Astrocyte (in vitro differentiated cells and primary cell): ENCODE data around the gene MIB1. TPM values are rescaled to one million over a fixed set of nuclear protein-coding genes. Genes with fewer than 3 reads are reported as not detected.

ENCODE experiments used
- DNase-seq: peaks from one replicate; pipeline ENCODE4 v3.0.0-alpha.2; 2010; ENCODE audit warnings: low read depth
- FAIRE-seq: peaks from 2 replicates; lab custom pipeline; 2011; peaks lifted over from hg19 to GRCh38; lab: Jason Lieb, UNC
- H2AFZ ChIP-seq: 2 replicates; pipeline ENCODE4 v1.6.0; 2012; ENCODE audit warnings: low read depth, low read length, inconsistent platforms
- H3K27ac ChIP-seq: 2 replicates; pipeline ENCODE4 v1.5.1; 2011; ENCODE audit warnings: low read depth, low read length, inconsistent platforms
- H3K27me3 ChIP-seq: 2 replicates; pipeline ENCODE4 v1.6.0; 2011; ENCODE audit warnings: low read length, inconsistent platforms; ENCODE audit not compliant: insufficient read depth
- H3K36me3 ChIP-seq: 2 replicates; pipeline ENCODE4 v1.5.1; 2011; ENCODE audit warnings: low read length, inconsistent platforms; ENCODE audit not compliant: insufficient read depth
- H3K4me1 ChIP-seq: 2 replicates; pipeline ENCODE4 v1.5.1; 2011; ENCODE audit warnings: low read length, inconsistent platforms; ENCODE audit not compliant: insufficient read depth
- H3K4me2 ChIP-seq: 2 replicates; pipeline ENCODE4 v1.6.0; 2012; ENCODE audit warnings: low read length, inconsistent platforms
- H3K4me3 ChIP-seq: 2 replicates; pipeline ENCODE4 v1.5.1; 2011; ENCODE audit warnings: low read depth, mild to moderate bottlenecking, low read length, inconsistent platforms; ENCODE audit not compliant: insufficient read depth
- H3K79me2 ChIP-seq: 2 replicates; pipeline ENCODE4 v1.6.0; 2012; ENCODE audit warnings: mild to moderate bottlenecking, low read length, inconsistent platforms; ENCODE audit not compliant: insufficient read depth
- H3K9ac ChIP-seq: 2 replicates; pipeline ENCODE4 v1.6.0; 2012; ENCODE audit warnings: mild to moderate bottlenecking, low read length, inconsistent platforms
- H3K9me3 ChIP-seq: 2 replicates; pipeline ENCODE4 v1.5.1; 2012; ENCODE audit warnings: low read depth, mild to moderate bottlenecking, low read length, inconsistent platforms; ENCODE audit not compliant: insufficient read depth
- H4K20me1 ChIP-seq: 2 replicates; pipeline ENCODE4 v1.6.0; 2012; ENCODE audit warnings: low read length, inconsistent platforms; ENCODE audit not compliant: insufficient read depth
- H3K27ac Mint-ChIP-seq: one replicate; pipeline ENCODE4 v1.8.0; 2021; ENCODE audit warnings: mild to moderate bottlenecking, mixed read lengths; ENCODE audit not compliant: unreplicated experiment
- H3K27me3 Mint-ChIP-seq: one replicate; pipeline ENCODE4 v1.8.0; 2021; ENCODE audit warnings: low read depth, mixed read lengths; ENCODE audit not compliant: unreplicated experiment
- H3K36me3 Mint-ChIP-seq: one replicate; pipeline ENCODE4 v1.8.0; 2021; ENCODE audit warnings: low read depth, mixed read lengths; ENCODE audit not compliant: unreplicated experiment
- H3K4me1 Mint-ChIP-seq: one replicate; pipeline ENCODE4 v1.8.0; 2021; ENCODE audit warnings: low read depth, mixed read lengths; ENCODE audit not compliant: unreplicated experiment
- H3K4me3 Mint-ChIP-seq: one replicate; pipeline ENCODE4 v1.8.0; 2021; ENCODE audit warnings: mild to moderate bottlenecking, moderate library complexity, mixed read lengths; ENCODE audit not compliant: unreplicated experiment
- H3K9me3 Mint-ChIP-seq: one replicate; pipeline ENCODE4 v1.8.0; 2021; ENCODE audit warnings: mild to moderate bottlenecking, mixed read lengths; ENCODE audit not compliant: unreplicated experiment
- CTCF ChIP-seq: IDR thresholded peaks from 2 replicates; pipeline ENCODE4 v1.5.1; 2011; ENCODE audit warnings: low read depth, mild to moderate bottlenecking, inconsistent platforms, low read length, moderate library complexity; ENCODE audit not compliant: insufficient read depth
- EZH2 ChIP-seq: IDR thresholded peaks from 2 replicates; pipeline ENCODE4 v1.6.1; 2012; ENCODE audit warnings: mild to moderate bottlenecking, low read length, inconsistent platforms; ENCODE audit not compliant: insufficient read depth
- total RNA-seq: library from RNA; stranded (reverse); gene quantifications from 2 replicates; pipeline ENCODE4 v1.2.1, GENCODE V29; 2021

The MIB1 gene
- total RNA-seq, 1 donor from 2014 or later = 56.1 TPM

DNA sequence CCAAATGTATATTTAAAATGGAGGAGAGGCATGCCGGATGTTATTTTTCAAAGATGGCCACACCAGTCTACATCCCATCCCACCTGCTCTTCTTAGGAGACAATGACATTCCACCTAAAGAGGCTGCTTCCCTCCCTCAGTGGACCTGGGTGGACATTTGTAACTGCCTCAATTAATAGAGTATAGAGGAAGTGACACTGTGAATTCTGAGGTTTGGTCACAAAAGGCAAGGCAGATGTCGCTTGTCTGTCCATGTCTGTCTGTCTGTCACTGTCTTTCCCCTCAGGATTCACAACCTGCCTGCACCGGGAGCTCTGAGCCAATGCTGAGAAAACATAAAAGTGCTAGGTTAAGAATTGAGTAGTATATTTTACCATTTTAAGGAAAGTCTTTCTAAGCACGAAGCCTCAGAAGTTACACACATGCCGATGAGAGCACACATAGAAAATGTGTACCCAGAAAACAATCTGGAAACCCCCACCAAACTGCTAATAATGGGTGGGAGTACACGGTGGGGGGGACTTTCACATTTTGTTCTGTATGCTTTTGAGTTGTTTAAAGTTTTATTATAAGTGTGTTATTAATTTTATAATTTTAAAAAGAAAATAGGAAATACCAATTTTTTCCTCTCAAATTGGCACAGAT lies 21.0 kb downstream of the MIB1 start:
- no peak for TF ChIP-seq CTCF
- TF ChIP-seq EZH2 = no peak
- Mint-ChIP-seq H3K4me3 (no peak overlapping the region), H3K36me3 (peaks cover 2% of the 10 kb centered on the region), H3K4me1 (peaks cover 27% of the 10 kb centered on the region), H3K9me3 (no peaks in the 10 kb centered on the region), H3K27me3 (no peaks in the 10 kb centered on the region), H3K27ac (peak overlapping the region; percentile 67)
- Histone ChIP-seq H3K4me2 (no peak overlapping the region), H3K79me2 (peaks cover 87% of the 10 kb centered on the region), H3K27me3 (no peaks in the 10 kb centered on the region), H3K9ac (no peak overlapping the region), H3K4me1 (peaks cover 4% of the 10 kb centered on the region), H3K9me3 (no peaks in the 10 kb centered on the region), H3K27ac (no peak overlapping the region), H3K36me3 (peaks cover 8% of the 10 kb centered on the region), H3K4me3 (no peak overlapping the region), H2AFZ (no peak overlapping the region), H4K20me1 (peaks cover 49% of the 10 kb centered on the region)
- FAIRE-seq (no peak), DNase-seq (no peak)

GRCh38 chr18:21762181-21762772 lies 21.7 kb downstream of the MIB1 start:
- H3K27ac Mint-ChIP-seq = no peak overlapping the region

More at GRCh38 chr18:21762181-21762772, 21.7 kb downstream of the MIB1 start:
- Histone ChIP-seq H3K4me2 (no peak overlapping the region), H3K4me1 (peaks cover 4% of the 10 kb centered on the region), H3K27me3 (no peaks in the 10 kb centered on the region), H3K27ac (no peak overlapping the region), H4K20me1 (peaks cover 45% of the 10 kb centered on the region), H3K9ac (no peak overlapping the region), H3K4me3 (no peak overlapping the region), H3K36me3 (peaks cover 8% of the 10 kb centered on the region), H2AFZ (no peak overlapping the region), H3K9me3 (no peaks in the 10 kb centered on the region), H3K79me2 (peaks cover 83% of the 10 kb centered on the region)
- Mint-ChIP-seq H3K4me3 (no peak overlapping the region), H3K9me3 (no peaks in the 10 kb centered on the region), H3K36me3 (peaks cover 2% of the 10 kb centered on the region), H3K27me3 (no peaks in the 10 kb centered on the region), H3K4me1 (peaks cover 27% of the 10 kb centered on the region)
- no peak for TF ChIP-seq CTCF
- no peak for TF ChIP-seq EZH2
- DNase-seq (no peak), FAIRE-seq (no peak)
